GM21717 (cell line): Measurements from ENCODE around the gene DUS1L.

Experiments used
- ATAC-seq: cut with Tn5 transposase; IDR thresholded peaks from one replicate; pipeline ENCODE4 v1.9.1; 2021; ENCODE audit warnings: mild to moderate bottlenecking, moderate library complexity; ENCODE audit not compliant: unreplicated experiment

Gene DUS1L

DNA sequence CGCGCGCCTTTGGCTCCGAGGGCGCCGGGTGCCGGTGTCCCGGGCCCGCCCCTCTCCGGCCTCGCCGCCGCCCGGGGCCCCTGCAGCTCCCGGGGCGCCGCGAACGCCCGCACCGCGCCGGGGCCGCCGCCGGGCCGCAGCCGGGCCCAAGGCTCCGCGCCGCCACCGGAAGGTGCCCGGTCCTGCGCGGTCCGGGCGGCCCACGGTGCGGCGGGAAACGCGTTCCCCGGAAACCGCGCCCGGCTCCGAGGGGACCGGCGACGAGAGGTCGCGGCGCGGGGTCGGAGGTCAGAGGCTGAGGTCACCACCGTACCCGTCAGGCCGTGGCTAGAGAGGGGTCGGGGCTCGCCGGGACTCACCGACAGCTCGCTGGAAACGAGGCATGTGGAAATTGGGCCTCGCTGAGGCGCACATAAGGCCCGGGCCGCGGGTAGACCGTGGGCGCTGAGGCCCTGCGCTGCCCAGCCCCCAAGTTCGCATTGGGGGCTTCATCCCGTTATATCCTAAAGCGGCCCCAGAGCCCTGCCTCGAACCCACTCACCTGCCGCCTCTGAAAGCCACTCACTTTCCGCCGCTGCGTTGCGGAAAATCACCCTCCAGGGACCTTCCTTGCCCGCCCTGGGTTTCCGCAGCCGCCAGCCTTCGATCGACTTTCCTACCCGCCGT, at the start of gene DUS1L:
DUS1L (minus strand) TSS at position 167 of the 666 bp plus-strand sequence. CDS start 745 bp downstream, outside the sequence.
- ATAC-seq = no peak

DNA sequence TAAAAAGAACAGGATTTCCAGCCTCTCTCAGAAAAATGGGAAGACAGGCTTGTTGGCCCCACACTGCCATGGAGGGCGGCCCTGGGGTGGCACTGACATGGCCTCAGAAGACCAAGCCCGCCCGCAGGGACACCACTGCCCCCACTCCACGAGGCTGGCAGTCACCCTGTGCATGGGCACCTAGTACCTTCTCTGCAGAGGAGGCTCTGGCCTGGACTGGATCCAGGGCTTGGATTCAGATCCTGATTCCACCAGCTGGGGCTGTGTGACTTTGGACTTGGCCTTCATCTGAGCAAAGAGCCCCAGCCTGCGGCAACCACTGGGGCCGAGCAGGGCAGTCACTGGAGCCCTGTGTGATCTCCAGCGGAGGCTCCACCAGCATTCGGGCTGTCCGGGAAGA, 49.3 kb upstream of the DUS1L start:
- no peak for ATAC-seq

DNA sequence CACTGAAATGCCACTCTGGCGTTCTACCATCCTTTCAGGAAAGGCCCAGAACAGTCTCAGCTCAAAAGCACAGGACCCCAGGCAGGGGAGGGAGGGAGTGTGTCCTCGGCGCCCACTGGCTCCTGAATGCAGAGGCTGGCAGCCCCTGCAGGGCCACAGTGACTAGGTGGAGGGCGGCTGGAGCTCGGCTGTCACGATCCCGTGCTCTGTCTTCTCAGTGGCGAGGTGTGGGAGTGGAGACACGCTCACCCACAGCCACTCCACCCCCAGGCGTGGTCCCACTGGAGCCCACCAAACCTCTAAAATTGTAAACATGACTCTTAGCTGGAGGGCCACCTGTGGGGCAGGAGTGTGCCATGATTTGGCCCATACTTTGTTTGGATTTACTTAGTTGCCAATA, 48.8 kb upstream of the DUS1L start:
- ATAC-seq = no peak

- no peak for ATAC-seq
Observed at GRCh38 chr17:82113941-82114340, 48.3 kb upstream of the DUS1L start.

DNA sequence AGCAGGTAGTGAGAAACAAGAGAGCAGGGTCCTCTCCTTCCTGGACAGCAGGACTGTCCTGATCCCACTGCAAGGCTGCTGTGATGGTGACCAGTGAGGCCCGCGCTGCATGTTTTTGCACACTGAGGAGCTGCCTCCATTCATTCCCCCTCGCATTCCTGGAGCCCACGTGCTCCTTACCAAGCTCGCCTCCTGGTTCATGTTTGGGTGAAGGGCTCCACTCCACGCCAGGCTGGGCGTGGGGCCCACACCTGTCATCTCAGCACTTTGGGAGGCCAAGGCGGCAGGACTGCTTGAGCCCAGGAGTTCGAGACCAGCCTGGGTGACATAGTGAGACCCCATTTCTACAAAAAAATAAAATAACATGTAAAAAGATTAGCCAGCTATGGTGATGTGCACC, 47.8 kb upstream of the DUS1L start:
- ATAC-seq = no peak

- no peak for ATAC-seq
Observed at GRCh38 chr17:82112914-82113311, 47.3 kb upstream of the DUS1L start.

DNA sequence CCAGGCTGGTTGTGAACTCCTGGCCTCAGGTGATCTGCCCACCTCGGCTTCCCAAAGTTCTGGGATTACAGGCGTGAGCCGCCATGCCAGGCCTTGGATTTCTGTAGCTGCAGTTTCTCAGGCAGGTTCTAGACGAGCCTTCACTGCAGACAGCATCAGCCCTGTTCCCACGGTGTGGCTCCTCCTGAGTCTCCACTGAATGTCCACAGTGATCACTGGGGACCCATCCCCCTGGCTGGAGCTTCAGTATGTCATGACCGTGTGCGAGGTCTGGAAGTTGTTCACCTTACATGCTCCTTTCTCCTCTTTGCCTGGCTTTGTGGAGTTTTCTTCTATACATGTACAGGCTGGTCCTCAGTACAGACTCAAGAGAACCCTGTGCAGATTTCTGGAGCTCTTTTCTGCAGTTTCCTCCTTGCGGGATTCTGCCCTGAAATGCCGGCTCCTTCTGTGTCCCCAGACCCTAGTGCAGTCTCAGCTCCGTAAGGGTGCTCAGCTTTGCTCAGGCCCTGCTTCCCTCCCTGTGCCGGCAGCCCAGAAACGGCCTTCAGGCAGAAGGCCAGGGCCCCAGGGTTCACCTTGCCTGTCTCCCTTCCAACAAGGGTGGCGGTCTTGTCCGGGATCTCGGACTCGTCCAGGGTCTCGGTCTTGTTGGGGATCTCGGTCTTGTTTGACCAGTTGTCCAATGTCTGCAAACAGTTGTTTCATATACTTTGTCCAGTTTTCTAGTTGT, 46.7 kb upstream of the DUS1L start:
- ATAC-seq = no peak

DNA sequence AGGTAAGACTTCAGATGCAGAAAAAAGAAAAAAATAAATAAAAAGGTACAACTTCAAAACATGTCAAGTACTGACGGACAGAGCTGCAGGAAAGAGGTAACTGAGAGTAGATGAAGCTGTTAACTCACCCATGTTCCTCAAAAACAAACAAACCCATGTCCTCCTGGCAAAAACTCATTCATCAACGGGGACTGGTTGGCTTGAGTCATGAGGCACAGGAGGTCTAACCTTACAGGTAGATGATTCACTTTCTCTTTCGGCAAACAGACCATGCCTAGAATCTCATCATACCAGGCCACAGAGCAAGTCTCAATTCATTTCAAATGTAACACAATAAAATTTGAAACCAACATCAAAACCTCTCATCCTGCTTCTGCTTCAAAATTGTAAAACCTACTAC, 44.7 kb upstream of the DUS1L start:
- no peak for ATAC-seq

- ATAC-seq = no peak
Observed at GRCh38 chr17:82108961-82109475, 43.4 kb upstream of the DUS1L start.

DNA sequence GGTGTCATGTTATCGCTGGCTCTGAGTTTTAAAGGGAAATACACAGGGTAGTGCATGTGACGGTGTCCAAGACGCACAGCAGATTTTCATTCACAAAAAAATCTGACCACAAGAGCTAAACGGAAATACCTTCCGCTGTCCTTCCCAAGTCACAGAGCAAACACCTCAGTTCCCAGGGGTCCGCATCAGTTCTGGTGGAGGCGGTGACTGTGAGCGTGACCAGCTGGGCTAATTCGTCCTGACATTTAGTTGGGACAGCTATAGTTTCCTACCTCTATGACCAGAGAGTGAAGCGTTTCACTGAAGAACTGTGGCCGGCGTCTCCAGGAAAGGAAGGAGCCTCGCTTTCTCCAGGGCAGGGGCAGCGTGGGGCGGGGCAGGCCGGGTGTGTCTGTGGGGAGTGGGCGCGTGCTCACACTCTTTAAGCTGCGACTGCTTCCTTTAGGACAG, 42.9 kb upstream of the DUS1L start:
- ATAC-seq = no peak

- ATAC-seq = no peak
Observed at GRCh38 chr17:82108038-82108437, 42.4 kb upstream of the DUS1L start.

DNA sequence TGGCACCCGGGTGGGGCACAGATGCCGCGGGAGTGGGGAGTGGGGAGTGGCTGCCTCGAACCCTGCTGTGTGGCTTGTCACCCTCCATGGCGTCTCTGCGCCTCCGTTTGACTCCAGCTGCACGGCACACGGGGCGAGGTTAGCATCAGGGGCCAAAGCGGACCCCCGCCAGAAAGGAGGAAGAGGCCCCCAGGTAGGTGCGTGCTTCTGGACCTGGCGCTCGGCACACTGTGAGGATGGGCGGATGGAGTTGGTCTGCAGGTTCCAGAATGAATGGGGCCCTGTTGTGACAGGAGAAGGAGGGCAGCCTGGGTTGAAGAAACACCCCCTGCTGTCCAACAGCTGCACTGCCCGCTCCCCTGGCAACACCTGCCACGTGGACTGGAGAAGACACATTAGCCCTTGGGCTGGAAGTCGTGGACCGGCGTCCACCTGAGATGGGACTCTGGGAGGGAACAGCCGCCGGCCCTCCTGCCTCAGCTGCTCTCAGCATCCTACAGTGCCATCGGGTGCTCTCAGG, 41.8 kb upstream of the DUS1L start:
- ATAC-seq = no peak

DNA sequence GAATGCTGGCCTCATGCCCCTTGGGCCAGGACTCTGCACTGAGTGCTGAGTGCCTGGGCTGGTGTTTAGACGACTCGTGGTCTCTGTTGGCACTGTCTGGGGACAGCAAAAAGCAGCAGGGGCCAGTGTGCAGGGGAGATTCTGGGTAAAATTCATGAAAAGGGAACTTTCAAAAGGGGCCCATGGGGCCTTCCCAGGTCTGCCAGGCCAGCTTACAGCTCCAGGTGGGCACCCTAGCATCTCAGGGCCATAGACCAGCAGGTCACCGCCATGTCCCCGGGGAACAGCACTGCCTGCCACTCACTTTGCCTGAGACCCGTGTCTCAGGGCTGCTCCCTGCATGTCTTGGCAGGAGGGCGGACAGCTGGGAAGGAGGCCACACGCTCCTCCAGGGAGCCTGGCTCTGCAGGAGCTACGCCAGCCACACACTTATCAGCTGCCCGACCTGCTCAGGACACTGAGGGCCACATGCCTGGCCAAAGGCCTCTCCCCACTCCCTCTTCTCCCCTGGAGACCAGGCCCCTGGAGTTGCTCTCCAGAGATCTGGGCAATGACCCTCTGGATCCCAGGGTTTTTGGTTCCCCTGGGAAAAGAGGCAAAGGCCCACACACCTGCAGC, 41.2 kb upstream of the DUS1L start:
- ATAC-seq = no peak

- ATAC-seq = peak; percentile 67
Observed at GRCh38 chr17:82105882-82106687, 40.5 kb upstream of the DUS1L start.

- no peak for ATAC-seq
Observed at GRCh38 chr17:82105417-82105881, 39.8 kb upstream of the DUS1L start.

GRCh38 chr17:82104797-82105416, 39.3 kb upstream of the DUS1L start:
- no peak for ATAC-seq

- ATAC-seq = no peak
Observed at GRCh38 chr17:82103553-82104451, 38.2 kb upstream of the DUS1L start.

DNA sequence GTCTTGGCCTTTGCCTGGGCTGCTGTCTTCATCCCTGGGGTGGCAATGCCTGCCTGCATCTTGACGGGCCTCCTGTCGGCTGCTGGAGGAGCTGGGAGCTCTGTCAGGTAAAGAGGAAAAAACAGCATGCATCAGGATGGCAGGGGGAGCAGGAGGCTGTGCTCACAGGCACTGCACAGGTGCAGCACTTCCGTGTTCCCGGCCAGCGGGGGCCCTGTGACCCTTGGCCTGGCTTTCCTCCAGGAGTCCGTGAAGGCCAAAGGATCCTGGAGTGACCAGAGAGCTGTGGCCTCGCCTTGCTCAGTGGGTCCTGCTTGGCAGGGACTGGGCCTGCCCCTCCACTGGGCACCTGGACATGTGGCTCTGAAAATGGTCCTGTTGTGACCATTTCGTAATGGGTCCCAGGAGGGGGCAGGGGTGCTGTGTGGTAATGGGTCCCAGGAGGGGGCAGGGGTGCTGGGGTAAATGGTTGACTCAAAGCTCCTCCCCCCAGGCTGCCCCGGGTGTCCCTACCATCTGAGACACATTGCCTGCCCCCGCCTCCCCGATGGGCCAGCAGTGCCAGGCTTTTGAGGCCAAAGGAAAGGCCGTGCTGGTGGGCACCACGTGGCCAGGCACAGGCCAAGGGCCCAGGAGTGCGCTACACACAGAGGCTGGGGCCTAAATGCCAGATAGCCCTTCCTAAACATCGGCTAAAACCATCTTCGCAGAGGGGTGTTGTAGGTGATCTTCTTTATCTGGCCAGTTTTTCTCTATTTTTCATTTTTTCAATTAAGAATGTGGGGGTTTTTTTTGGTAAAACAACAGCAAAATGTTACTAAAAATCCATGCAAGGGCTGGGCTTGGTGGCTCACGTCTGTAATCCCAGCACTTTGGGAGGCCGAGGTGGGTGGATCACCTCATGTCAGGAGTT, 36.4 kb upstream of the DUS1L start:
- no peak for ATAC-seq
